ENCODE measurements around the gene ATP9A. TPM values are rescaled to one million over a fixed set of nuclear protein-coding genes. Genes with fewer than 3 reads are reported as not detected.

Gene ATP9A
- total RNA-seq, 1 experiment from 2014 or later, result 31.3 TPM

- Histone ChIP-seq H3K4me2 (ENCODE audit: low read length) (no peak overlapping the region), H3K27me3 (ENCODE audit: low read length) (no peaks in the 10 kb centered on the region), H3K4me3 (ENCODE audit: low read length) (no peak overlapping the region), H4K20me1 (ENCODE audit: low read length) (no peaks in the 10 kb centered on the region), H3K36me3 (ENCODE audit: low read depth, low read length) (no peaks in the 10 kb centered on the region), H3K79me2 (ENCODE audit: low read length) (no peaks in the 10 kb centered on the region), H3K9me3 (ENCODE audit: low read length) (no peaks in the 10 kb centered on the region), H3K27ac (ENCODE audit: low read length) (no peak overlapping the region), H3F3A (ENCODE audit: low read length, unreplicated experiment) (peaks cover 13% of the 10 kb centered on the region), H2AFZ (ENCODE audit: low read length) (no peak overlapping the region), H3K9ac (ENCODE audit: low read length) (no peak overlapping the region), H3K4me1 (ENCODE audit: insufficient read depth, low read length) (peaks cover 31% of the 10 kb centered on the region), H3K9me2 (replicated peaks; ENCODE audit: low read length) (no peaks in the 10 kb centered on the region)
- intact Hi-C loops (cut with micrococcal nuclease), result no loop called here
- POLR2A ChIA-PET (ENCODE audit: unreplicated experiment), result no interaction called here
- TF ChIP-seq EZH2phosphoT487 (IDR thresholded peaks at IDR 0.05; ENCODE audit: borderline replicate concordance, low read length) (no peak), CTCF (conservative IDR thresholded peaks at IDR 0.05; ENCODE audit: low read depth, low read length) (no peak)
- ATAC-seq, result no peak
- CTCF ChIA-PET, result no interaction called here
- BruUV-seq (replicated peaks), result no TSS peak
- DNase-seq, result no peak
Measured at GRCh38 chr20:51567622-51568021, 200.6 kb downstream of the ATP9A start.

GRCh38 chr20:51566594-51566993 lies 201.6 kb downstream of the ATP9A start:
- no peak for DNase-seq
- ChIA-PET CTCF (no interaction called here), POLR2A (ENCODE audit: unreplicated experiment) (no interaction called here)
- Histone ChIP-seq H3K36me3 (ENCODE audit: low read depth, low read length) (no peaks in the 10 kb centered on the region), H3K4me2 (ENCODE audit: low read length) (no peak overlapping the region), H2AFZ (ENCODE audit: low read length) (no peak overlapping the region), H3K27ac (ENCODE audit: low read length) (no peak overlapping the region), H3K27me3 (ENCODE audit: low read length) (no peaks in the 10 kb centered on the region), H3K9me3 (ENCODE audit: low read length) (no peaks in the 10 kb centered on the region), H3K4me3 (ENCODE audit: low read length) (no peak overlapping the region), H3K79me2 (ENCODE audit: low read length) (no peaks in the 10 kb centered on the region), H3F3A (ENCODE audit: low read length, unreplicated experiment) (peaks cover 13% of the 10 kb centered on the region), H3K9ac (ENCODE audit: low read length) (no peak overlapping the region), H4K20me1 (ENCODE audit: low read length) (peaks cover 4% of the 10 kb centered on the region; the same call in 1 of the 2 replicates), H3K4me1 (ENCODE audit: insufficient read depth, low read length) (peaks cover 34% of the 10 kb centered on the region), H3K9me2 (replicated peaks; ENCODE audit: low read length) (no peaks in the 10 kb centered on the region)
- no TSS peak for BruUV-seq (replicated peaks)
- TF ChIP-seq EZH2phosphoT487 (IDR thresholded peaks at IDR 0.05; ENCODE audit: borderline replicate concordance, low read length) (no peak), EZH2 (IDR thresholded peaks at IDR 0.05; ENCODE audit: low read length, unreplicated experiment) (no peak), CTCF (conservative IDR thresholded peaks at IDR 0.05; ENCODE audit: low read depth, low read length) (no peak)
- no peak for ATAC-seq
- intact Hi-C loops (cut with micrococcal nuclease), result no loop called here

- H3K4me1 ChIP-seq (ENCODE audit: insufficient read depth, low read length), result peaks cover 42% of the 10 kb centered on the region
- H3K9me2 ChIP-seq (replicated peaks; ENCODE audit: low read length), result no peaks in the 10 kb centered on the region
- no TSS peak for BruUV-seq (replicated peaks)
- H3K27ac ChIP-seq (ENCODE audit: low read length), result no peak overlapping the region
- no peaks in the 10 kb centered on the region for H3K36me3 ChIP-seq (ENCODE audit: low read depth, low read length)
- ATAC-seq (no peak), DNase-seq (no peak)
- H3F3A ChIP-seq (ENCODE audit: low read length, unreplicated experiment), result peaks cover 13% of the 10 kb centered on the region
- ChIA-PET POLR2A (ENCODE audit: unreplicated experiment) (no interaction called here), CTCF (interaction anchor here (0.7 kb wide), 1 partner anchor 135 kb away, joined by 5 read pairs; no protein-coding TSS in a partner anchor)
- no peak overlapping the region for H2AFZ ChIP-seq (ENCODE audit: low read length)
- H3K9me3 ChIP-seq (ENCODE audit: low read length), result no peaks in the 10 kb centered on the region
- no peak overlapping the region for H3K9ac ChIP-seq (ENCODE audit: low read length)
- peaks cover 5% of the 10 kb centered on the region; the same call in 1 of the 2 replicates for H3K27me3 ChIP-seq (ENCODE audit: low read length)
- intact Hi-C loops (cut with micrococcal nuclease), result no loop called here
- no peaks in the 10 kb centered on the region for H3K79me2 ChIP-seq (ENCODE audit: low read length)
- H4K20me1 ChIP-seq (ENCODE audit: low read length), result peaks cover 11% of the 10 kb centered on the region
- no peak for TF ChIP-seq CTCF (conservative IDR thresholded peaks at IDR 0.05; ENCODE audit: low read depth, low read length)
- TF ChIP-seq EZH2phosphoT487 (IDR thresholded peaks at IDR 0.05; ENCODE audit: borderline replicate concordance, low read length), result no peak
- TF ChIP-seq EZH2 (IDR thresholded peaks at IDR 0.05; ENCODE audit: low read length, unreplicated experiment), result no peak
- no peak overlapping the region for H3K4me3 ChIP-seq (ENCODE audit: low read length)
- H3K4me2 ChIP-seq (ENCODE audit: low read length), result no peak overlapping the region
Measured at GRCh38 chr20:51565298-51566144, 202.7 kb downstream of the ATP9A start.

Measured in PC-3 (cell line).